COLO668 (cell line): ENCODE measurements around the gene MYO18A.
"Not testable (repeated sequence)": the region's sequence is repeated elsewhere in the genome, so short reads cannot be mapped to it uniquely, and the experiment has no call there.

Source experiments
- DNase-seq: peaks from one replicate; lab custom pipeline; 2025; ENCODE audit not compliant: unreplicated experiment; lab: John Stamatoyannopoulos, UW

MYO18A gene

GRCh38 chr17:29149431-29150064 lies 30.6 kb downstream of the MYO18A start:
- DNase-seq = no peak

- peak; percentile 79 for DNase-seq
Measured at GRCh38 chr17:29148790-29149430, 31.3 kb downstream of the MYO18A start.

DNA sequence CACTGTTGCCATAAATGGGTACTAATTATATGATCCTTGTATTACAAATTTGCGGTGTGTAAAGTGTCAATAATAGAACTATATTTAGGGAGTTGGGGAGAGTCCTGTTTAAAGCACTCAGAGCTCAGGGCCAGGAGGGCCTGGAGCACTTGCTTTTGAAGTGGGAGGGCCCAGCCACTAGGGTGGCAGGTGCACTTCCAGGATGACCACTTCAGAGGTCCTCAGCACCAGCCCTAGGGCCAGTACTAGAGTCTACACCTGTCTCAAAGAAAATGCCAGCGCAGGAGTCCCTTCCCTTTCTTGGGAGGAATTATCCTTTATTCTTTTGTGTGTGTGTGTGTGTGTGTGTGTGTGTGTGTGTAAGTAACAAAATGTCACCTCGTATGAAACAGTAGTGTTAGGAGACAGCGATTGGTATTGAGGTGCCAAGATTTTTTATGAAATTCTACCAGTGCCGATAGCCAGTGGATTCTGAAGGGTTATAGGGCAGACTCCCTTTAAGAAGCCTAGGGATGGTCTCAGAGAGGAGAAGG lies 31.9 kb downstream of the MYO18A start:
- DNase-seq = peak; percentile 26

GRCh38 chr17:29147682-29148081 lies 32.5 kb downstream of the MYO18A start:
- DNase-seq = no peak

GRCh38 chr17:29147228-29147627 lies 33.0 kb downstream of the MYO18A start:
- not testable (repeated sequence) for DNase-seq

DNA sequence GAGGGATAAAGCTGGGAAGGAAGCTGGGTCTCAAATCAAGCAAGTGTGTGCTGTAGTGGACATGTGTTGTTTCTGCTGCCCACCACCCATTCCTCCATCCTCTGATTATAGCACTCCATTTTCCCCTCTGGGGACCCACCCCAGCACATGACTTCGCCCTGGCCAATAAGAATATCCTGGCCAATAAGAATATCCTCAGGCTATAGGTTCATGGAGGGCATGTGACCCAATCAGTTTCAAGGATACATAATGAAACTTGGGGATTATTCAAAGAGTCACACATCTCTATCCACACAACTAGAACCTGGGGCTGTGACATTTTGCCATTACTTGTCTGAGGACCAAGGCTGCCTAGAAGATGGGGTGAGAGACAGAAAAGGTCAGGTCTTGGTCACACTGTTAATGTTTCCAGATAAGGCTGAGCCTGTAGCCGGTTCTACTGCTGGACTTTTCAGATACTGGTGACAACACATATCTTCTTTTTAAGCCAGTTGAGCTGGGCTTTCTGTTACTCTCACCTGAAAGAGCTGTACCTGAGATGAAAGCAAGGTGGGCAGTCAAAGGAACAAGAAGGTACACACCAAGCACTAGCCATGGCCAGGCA lies 33.7 kb downstream of the MYO18A start:
- DNase-seq = no peak

DNA sequence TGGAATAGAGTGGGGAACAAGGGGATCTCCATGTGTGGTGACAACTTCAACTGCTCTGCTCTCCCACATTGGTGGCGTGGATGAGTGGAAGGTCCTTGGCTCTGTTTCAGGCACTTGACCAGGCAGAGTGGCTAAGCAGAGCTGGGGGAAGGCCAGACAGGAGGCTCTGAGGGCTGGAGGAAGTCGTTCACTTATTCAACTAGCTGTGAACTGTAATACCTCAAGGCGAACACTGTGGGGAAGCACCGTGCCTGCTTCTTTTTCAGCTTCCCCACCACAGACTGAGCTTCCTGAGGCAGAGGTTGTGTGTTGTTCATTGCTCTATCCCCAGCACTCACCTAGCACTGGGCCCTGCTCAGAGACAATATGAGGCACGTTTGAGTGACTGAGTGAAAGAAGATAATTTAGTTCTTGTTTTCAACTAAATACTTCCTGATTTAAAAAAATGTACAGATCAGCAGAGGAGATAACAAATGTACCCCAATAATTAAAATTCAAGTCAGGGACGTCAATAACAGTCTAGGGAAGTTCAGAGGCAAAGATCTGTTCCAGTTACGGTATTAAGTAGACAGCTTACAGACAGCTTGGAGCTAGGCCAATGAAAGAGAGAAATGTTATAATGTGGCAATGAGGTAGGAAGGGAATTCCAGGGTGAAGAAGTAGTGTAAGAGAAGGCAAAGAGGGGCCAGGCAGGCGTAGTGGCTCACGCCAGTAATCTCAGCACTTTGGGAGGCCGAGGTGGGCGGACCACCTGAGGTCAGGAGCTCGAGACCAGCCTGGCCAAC lies 34.7 kb downstream of the MYO18A start:
- peak; percentile 44 for DNase-seq

GRCh38 chr17:29143894-29144293 lies 36.3 kb downstream of the MYO18A start:
- no peak for DNase-seq

DNA sequence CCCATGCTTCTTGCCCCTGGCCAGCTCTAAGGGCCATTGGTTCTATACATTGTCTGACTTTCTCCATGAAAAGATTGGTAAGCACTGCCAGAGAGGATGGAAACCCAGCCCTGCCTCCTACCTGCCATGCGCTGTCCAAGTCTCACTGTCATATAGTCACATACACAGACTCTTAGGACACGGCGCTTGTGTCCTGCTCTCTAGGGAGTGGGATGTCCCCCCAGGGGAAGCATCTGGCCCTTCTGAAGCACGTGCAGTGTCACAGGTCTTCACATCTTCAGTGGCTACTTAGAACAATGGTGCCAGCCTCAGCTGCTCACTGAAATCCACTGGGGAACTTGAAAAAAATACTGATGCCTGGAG lies 38.7 kb downstream of the MYO18A start:
- DNase-seq = no peak

GRCh38 chr17:29140631-29141513 lies 39.3 kb downstream of the MYO18A start:
- no peak for DNase-seq

DNA sequence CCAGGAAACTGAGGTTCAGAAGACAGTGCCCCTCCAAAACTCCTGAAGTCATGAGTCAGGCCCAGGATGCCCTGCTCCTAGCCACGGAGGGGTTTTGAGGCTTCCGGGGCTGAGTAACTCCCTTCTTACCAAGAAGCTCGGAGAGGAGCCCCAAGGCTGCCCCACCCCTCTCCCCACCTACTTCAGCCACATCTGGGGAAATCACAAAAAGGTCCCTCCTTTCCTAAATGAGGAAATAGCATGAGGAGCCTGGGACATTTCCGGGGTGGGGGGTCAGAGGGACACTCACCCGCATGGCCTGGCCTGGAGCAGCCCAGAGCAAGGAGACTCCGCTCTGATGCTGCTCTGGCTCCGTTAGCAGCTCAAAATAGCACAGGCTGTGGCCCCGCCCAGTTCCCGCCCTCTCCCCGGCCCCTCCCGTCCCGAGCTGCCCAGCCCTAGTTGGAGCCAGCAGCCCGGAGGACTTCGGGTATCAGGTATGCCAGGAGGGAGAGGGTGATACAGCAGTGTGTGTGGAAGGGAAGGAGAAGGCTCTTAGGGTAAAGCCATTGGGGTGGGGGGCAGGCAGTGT lies 40.1 kb downstream of the MYO18A start:
- DNase-seq = peak; percentile 5

GRCh38 chr17:29138971-29139691 lies 41.1 kb downstream of the MYO18A start:
- DNase-seq = peak; percentile 40

GRCh38 chr17:29138184-29138955 lies 41.8 kb downstream of the MYO18A start:
- DNase-seq = no peak

- no peak for DNase-seq
Measured at GRCh38 chr17:29136998-29137730, 43.0 kb downstream of the MYO18A start.

GRCh38 chr17:29135464-29135863 lies 44.7 kb downstream of the MYO18A start:
- DNase-seq = no peak

DNA sequence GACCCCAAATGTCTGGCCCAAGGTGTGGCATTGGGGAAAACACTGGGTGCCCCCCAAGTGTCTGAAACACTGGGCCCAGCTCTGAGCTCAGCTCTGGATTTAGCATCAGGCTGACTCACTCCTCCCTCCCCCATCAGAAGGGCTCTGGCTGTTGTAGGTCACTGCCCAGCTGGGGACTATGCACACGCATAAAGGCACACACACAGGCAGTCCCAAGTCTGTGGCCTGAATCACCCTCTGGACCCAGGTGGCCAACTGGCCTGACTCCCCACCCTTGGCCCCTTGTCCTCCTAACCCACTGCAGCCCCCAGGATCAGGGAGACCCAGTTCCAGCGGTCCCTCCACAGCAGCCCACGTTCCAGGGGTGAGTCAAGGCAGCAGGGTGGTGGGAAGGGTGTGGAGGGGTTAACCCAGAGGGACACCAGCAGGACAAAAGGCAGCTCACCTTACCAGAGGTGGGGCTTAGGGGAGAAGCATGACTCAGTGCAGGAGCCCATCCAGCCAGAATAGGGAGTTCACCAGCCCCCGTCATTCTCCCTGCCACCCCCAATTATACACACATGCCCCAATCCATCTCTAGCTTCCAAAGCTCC lies 47.0 kb downstream of the MYO18A start:
- DNase-seq = no peak

- no peak for DNase-seq
Measured at GRCh38 chr17:29131814-29132682, 48.1 kb downstream of the MYO18A start.
